A549 (cell line): Measurements from ENCODE around the gene DLG2.
"Not testable (repeated sequence)": the region's sequence is repeated elsewhere in the genome, so short reads cannot be mapped to it uniquely, and the experiment has no call there.

Source experiments
- CBX8 ChIP-seq: fragments of 200-600 bp; sonication (generic); IDR thresholded peaks from 2 replicates; pipeline ENCODE4 v1.6.1; 2016
- CHD2 ChIP-seq: fragments of 150-350 bp; IDR thresholded peaks from 2 replicates; pipeline ENCODE4 v1.6.1; 2014; ENCODE audit warnings: low read length; ENCODE audit not compliant: partially characterized antibody
- CHD4 ChIP-seq: fragments of 200-600 bp; sonication (generic); IDR thresholded peaks from 2 replicates; pipeline ENCODE4 v1.6.1; 2016; ENCODE audit warnings: antibody characterized with exemption, mild to moderate bottlenecking, borderline replicate concordance
- EP300 ChIP-seq, 2 experiments: fragments of >200 bp; sonication (Bioruptor Twin); formaldehyde crosslinking; IDR thresholded peaks; 2 replicates in 1 of 2; 3 replicates in 1 of 2; pipeline ENCODE4 v1.6.1; 2016 to 2017
- KDM5A ChIP-seq: fragments of 200-600 bp; sonication (generic); IDR thresholded peaks from 2 replicates; pipeline ENCODE4 v1.6.1; 2016; ENCODE audit warnings: antibody characterized with exemption, mild to moderate bottlenecking
- PHF8 ChIP-seq: fragments of 200-600 bp; sonication (generic); IDR thresholded peaks from 2 replicates; pipeline ENCODE4 v1.6.1; 2016; ENCODE audit warnings: low read depth, mild to moderate bottlenecking, antibody characterized with exemption, moderate library complexity, borderline replicate concordance
- POLR2A ChIP-seq: IDR thresholded peaks from 2 replicates; pipeline ENCODE4 v1.6.1; 2012; ENCODE audit warnings: mild to moderate bottlenecking, low read length
- RAD21 ChIP-seq, 2 experiments: fragments of >200 bp in 1 of 2; sonication (Bioruptor Twin) in 1 of 2; formaldehyde crosslinking in 1 of 2; IDR thresholded peaks in 1 of 2; conservative IDR thresholded peaks in 1 of 2; 2 replicates in 1 of 2; 3 replicates in 1 of 2; pipeline ENCODE4 v1.6.1; 2012 to 2018; ENCODE audit warnings: inconsistent platforms in 1 of 2
- REST ChIP-seq: fragments of 200-600 bp; sonication (generic); IDR thresholded peaks from 2 replicates; pipeline ENCODE4 v1.6.1; 2016; ENCODE audit warnings: antibody characterized with exemption, mild to moderate bottlenecking, moderate library complexity
- SMC3 ChIP-seq: fragments of >200 bp; sonication (Bioruptor Twin); formaldehyde crosslinking; IDR thresholded peaks from 3 replicates; pipeline ENCODE4 v1.6.1; 2018; ENCODE audit warnings: inconsistent platforms
- ZNF302 ChIP-seq: fragments of 250-450 bp; sonication (Bioruptor Pico); IDR thresholded peaks from 2 replicates; pipeline ENCODE4 v1.9.0; 2021; ENCODE audit warnings: inconsistent platforms, mild to moderate bottlenecking, moderate library complexity
- TF ChIP-seq, protein P1 (sequence below): fragments of >200 bp; sonication (Bioruptor Twin); formaldehyde crosslinking; IDR thresholded peaks from 3 replicates; pipeline ENCODE4 v1.5.1; 2016
- TF ChIP-seq, protein P2 (sequence below): fragments of >200 bp; sonication (Bioruptor Twin); formaldehyde crosslinking; IDR thresholded peaks from 2 replicates; pipeline ENCODE4 v1.6.1; 2016
- TF ChIP-seq, protein P3 (sequence below): fragments of >200 bp; sonication (Bioruptor Twin); formaldehyde crosslinking; IDR thresholded peaks from 3 replicates; pipeline ENCODE4 v1.6.1; 2016

DNA sequence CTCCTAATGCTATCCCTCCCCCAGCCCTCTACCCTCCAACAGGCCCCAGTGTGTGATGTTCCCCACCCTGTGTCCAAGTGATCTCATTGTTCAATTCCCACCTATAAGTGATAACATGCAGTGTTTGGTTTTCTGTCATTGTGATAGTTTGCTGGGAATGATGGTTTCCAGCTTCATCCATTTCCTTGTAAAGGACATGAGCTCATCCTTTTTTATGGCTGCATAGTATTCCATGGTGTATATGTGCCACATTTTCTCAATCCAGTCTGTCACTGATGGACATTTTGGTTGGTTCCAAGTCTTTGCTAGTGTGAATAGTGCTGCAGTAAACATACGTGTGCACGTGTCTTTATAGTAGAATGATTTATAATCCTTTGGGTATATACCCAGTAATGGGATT, 277.6 kb downstream of the DLG2 start:
- TF ChIP-seq, protein P1, sequence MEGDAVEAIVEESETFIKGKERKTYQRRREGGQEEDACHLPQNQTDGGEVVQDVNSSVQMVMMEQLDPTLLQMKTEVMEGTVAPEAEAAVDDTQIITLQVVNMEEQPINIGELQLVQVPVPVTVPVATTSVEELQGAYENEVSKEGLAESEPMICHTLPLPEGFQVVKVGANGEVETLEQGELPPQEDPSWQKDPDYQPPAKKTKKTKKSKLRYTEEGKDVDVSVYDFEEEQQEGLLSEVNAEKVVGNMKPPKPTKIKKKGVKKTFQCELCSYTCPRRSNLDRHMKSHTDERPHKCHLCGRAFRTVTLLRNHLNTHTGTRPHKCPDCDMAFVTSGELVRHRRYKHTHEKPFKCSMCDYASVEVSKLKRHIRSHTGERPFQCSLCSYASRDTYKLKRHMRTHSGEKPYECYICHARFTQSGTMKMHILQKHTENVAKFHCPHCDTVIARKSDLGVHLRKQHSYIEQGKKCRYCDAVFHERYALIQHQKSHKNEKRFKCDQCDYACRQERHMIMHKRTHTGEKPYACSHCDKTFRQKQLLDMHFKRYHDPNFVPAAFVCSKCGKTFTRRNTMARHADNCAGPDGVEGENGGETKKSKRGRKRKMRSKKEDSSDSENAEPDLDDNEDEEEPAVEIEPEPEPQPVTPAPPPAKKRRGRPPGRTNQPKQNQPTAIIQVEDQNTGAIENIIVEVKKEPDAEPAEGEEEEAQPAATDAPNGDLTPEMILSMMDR, result not testable (repeated sequence)
- not testable (repeated sequence) for TF ChIP-seq POLR2A; CHD4; EP300 (IDR thresholded peaks at IDR 0.05); ZNF302 (CRISPR knock-in tag); PHF8; CHD2; SMC3; KDM5A; CBX8; REST; RAD21 (conservative IDR thresholded peaks at IDR 0.05 in 1 of 2, IDR thresholded peaks at IDR 0.05 in 1 of 2)
- TF ChIP-seq, protein P2, sequence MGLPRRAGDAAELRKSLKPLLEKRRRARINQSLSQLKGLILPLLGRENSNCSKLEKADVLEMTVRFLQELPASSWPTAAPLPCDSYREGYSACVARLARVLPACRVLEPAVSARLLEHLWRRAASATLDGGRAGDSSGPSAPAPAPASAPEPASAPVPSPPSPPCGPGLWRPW, result not testable (repeated sequence)
- TF ChIP-seq, protein P3, sequence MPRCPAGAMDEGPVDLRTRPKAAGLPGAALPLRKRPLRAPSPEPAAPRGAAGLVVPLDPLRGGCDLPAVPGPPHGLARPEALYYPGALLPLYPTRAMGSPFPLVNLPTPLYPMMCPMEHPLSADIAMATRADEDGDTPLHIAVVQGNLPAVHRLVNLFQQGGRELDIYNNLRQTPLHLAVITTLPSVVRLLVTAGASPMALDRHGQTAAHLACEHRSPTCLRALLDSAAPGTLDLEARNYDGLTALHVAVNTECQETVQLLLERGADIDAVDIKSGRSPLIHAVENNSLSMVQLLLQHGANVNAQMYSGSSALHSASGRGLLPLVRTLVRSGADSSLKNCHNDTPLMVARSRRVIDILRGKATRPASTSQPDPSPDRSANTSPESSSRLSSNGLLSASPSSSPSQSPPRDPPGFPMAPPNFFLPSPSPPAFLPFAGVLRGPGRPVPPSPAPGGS, result not testable (repeated sequence)
